GM12873 (cell line): ENCODE measurements around the gene CD72.

Source experiments
- TF ChIP-seq, protein P1 (sequence below): IDR thresholded peaks from 2 replicates; pipeline ENCODE4 v1.5.1; 2012; ENCODE audit warnings: low read depth, mild to moderate bottlenecking, moderate library complexity, low read length, control low read depth; ENCODE audit not compliant: insufficient read depth; ENCODE audit errors: missing control alignments

Gene CD72

DNA sequence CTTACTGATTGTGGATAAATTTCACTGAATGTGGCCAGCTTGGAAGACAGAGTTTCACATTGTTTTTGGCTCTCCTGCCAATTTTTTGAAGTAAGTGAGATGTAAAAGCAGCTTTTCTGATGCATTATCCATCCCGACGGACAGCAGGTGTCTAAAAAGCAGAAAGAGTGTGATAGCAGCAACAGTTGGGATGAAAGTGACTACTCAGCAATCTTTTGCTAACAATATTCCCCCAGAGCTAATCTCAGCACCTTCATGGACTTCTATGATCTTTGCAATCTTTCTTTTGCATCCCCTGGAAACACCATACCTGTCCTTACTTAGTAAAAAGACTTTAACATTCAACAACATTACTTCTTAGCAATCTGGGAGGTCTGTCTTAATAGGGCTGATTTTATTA is 5.4 kb downstream of the CD72 start:
- TF ChIP-seq, protein P1, sequence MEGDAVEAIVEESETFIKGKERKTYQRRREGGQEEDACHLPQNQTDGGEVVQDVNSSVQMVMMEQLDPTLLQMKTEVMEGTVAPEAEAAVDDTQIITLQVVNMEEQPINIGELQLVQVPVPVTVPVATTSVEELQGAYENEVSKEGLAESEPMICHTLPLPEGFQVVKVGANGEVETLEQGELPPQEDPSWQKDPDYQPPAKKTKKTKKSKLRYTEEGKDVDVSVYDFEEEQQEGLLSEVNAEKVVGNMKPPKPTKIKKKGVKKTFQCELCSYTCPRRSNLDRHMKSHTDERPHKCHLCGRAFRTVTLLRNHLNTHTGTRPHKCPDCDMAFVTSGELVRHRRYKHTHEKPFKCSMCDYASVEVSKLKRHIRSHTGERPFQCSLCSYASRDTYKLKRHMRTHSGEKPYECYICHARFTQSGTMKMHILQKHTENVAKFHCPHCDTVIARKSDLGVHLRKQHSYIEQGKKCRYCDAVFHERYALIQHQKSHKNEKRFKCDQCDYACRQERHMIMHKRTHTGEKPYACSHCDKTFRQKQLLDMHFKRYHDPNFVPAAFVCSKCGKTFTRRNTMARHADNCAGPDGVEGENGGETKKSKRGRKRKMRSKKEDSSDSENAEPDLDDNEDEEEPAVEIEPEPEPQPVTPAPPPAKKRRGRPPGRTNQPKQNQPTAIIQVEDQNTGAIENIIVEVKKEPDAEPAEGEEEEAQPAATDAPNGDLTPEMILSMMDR: no peak

DNA sequence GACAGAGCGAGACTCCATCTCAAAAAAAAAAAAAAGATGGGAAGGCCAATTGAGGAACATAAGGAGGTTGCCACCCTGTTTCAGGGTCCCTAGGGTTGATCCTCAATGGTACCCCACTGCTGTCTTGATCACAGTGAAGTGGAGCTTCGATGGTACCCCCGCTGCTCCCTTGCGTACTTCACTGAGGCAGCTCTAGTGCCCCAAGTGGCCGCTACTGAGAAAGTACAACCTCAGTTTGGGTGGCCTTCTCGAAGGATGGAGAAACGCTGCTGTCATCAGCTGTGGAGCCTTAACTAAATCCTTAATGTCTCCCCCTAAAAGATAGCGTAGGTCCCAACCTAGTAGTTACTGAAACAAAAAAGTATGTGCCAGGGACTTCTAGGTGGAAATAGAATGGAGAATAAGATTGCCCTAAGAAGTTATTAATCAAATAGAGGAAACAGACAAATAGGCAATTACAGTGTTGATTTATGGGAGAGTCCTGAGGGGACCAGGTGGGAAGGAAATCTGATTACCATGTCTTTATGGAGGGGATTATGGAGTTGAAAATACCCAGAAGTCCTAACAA is 6.9 kb downstream of the CD72 start:
- TF ChIP-seq, protein P1: peak; percentile 88

DNA sequence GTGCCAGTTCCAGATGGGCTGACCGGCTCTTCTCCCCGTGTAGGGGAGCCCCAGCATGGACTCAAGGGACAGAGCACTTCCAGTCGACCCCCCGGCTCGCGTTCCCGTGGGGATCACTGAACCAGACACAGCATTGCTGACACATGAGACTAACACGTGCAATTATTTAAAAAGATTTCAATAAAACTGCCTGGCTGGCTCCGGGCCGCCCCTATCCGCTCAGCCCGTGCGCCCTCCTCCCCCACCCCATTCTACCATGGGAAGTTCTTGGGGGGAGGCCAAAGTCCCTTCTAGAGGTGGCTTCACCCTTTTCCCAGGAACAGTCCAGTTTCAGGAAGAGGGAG is 8.4 kb downstream of the CD72 start:
- TF ChIP-seq, protein P1: no peak

DNA sequence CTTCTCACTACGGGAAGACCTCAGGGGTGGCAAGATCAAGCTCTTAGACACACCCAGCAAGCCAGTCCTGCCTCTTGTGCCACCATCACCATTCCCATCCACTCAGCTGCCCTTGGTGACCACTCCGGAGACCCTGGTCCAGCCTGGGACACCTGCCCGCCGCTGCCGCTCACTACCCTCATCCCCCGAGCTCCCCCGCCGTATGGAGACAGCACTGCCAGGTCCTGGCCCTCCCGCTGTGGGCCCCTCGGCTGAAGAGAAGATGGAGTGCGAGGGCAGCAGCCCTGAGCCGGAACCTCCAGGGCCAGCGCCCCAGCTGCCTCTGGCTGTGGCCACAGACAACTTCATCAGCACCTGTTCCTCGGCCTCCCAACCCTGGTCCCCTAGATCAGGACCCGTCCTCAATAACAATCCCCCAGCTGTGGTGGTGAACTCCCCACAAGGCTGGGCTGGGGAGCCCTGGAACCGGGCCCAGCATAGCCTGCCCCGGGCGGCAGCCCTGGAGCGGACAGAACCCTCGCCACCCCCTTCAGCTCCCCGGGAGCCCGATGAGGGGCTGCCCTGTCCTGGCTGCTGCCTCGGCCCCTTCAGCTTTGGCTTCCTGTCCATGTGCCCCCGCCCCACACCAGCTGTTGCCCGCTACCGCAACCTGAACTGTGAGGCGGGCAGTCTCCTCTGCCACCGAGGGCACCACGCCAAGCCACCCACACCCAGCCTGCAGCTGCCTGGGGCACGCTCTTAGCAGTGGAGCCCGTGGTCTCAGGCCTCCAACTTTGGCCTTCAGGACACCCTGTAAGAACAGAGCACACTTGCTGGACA is 9.0 kb downstream of the CD72 start:
- TF ChIP-seq, protein P1: no peak

DNA sequence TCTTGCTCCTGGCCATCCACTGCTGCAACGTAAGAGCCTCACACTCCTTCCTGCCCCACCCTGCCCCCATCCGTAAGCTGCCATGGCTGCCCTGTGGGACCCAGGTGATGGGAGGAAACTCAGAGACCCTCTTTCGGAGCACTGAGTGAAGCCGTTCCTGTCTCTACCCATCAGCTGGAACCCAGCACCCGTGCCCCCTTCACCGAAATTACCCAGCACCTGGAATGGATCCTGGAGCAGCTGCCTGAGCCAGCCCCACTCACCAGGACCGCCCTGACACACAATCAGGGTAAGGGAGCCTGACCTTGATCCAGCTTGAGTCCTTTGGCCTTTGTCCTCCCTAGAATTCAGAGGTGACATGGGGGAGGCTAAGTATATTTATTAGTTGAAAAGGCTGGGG is 10.0 kb downstream of the CD72 start:
- TF ChIP-seq, protein P1: no peak

DNA sequence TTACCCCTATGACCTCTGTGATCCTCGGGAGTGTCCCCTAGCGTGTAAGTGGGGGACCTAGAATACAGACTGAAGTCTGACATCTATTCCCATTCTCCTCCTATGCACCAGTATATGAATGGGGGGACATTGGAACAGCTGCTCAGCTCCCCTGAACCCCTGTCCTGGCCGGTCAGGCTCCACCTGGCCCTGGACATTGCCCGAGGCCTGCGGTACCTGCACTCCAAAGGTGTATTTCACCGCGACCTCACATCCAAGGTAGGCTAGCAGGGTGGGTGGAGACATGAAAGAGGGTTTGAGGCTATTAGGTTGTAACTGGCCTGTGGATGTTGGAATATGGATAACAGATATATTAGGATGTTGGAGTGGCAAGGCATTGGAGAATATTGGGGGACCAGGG is 11.5 kb downstream of the CD72 start:
- TF ChIP-seq, protein P1: no peak

DNA sequence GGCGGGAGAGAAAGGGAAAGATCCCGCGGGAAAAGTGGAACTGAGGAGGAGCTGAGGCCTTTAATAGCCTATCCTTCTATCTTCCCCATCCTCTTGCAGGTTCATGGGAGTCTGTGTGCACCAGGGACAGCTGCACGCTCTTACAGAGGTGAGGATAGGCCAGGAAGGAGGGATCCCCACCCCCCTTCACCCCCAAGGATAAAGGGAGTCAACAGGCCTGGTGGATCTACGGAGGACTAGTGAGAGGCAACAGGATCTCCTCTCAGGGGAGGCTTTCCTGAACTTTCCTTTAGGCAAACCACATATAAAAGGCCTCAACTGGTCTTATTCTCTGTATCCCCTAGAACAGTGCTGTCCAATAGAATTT is 12.1 kb downstream of the CD72 start:
- TF ChIP-seq, protein P1: no peak
